GM18526 (cell line): ENCODE results near the gene TNIK.

Experiments
- POLR2A ChIP-seq: IDR thresholded peaks from 3 replicates; pipeline ENCODE4 v1.6.1; 2011; ENCODE audit not compliant: insufficient read length; ENCODE audit errors: extremely low read depth

TNIK gene

DNA sequence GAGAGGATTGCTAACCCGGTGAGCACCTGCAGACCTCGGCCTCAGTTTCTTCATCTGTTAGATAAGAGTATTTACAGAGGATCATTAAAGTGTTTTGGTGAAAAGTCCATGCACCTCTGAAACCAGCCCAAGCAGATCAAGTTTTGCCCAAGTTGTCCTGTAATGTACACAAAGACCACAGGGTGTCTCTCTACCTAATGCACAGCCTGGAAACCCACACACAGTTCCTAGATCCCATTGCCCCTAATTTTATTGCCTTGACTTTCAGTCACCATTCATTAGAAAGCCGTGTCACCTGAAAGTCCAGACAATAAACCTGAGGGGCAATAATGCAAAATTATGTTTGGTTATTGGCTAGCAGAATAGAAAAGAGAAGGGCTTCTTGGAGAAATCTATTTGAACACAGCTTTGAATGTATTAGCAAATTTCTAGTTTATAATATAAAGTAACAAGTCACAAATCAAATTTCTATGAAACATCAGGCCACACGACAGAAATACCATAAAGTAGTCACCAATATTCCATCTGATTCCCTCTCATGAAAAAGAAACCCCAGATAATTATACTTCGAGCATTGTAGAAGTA lies 272.4 kb downstream of the TNIK start:
- TF ChIP-seq POLR2A: no peak

DNA sequence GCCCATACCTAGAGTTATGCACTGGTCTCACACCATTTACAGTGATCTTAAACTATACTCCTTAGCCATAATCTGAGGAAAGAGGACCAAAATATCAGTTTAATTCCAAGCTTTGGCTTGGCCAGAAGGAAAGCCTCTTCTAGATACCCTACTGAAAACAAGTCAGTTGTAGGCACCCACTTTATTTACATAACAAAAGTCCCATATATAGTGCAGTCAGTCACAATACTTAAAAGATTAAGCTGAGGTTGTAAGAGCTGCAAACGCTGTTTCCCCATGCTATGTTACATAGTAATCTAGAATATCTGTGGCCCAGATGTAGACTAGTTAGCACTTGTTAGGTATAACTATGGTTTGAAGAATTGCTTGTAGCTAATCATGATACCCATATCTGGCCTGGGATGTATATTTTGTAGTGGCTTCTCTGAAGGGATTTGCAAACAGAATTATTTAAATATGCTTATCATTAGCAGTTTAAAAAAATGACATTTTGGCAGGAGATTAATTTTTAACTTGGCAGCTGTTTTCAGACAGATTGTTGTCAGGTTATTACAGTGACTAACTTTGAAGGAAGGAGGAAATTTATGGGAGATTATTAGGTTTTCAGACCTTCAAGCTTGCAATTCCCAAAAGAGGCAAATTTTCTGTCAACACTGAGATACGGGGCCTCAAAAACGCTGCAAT lies 273.2 kb downstream of the TNIK start:
- TF ChIP-seq POLR2A: no peak

DNA sequence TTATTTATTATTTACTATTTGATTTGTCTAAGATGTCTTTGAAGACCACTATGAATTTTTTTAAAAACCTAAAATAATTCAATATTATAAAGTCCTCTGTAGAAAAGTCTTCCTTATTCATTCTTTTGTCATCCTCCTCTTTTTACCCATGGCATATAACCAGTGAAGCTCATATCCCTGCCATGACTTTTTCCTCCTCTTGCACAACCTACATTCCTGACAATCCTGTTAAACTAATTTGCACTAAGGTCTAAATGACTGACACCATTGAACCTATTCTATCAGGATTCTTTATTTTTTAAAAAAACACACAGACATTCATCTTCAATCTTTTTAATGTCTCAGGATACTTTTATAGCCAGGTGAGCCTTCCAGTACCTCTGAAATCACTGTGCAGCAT lies 273.8 kb downstream of the TNIK start:
- no peak for TF ChIP-seq POLR2A

GRCh38 chr3:171185959-171186358 lies 274.2 kb downstream of the TNIK start:
- no peak for TF ChIP-seq POLR2A

- no peak for TF ChIP-seq POLR2A
Measured at GRCh38 chr3:171184372-171184771, 275.8 kb downstream of the TNIK start.

DNA sequence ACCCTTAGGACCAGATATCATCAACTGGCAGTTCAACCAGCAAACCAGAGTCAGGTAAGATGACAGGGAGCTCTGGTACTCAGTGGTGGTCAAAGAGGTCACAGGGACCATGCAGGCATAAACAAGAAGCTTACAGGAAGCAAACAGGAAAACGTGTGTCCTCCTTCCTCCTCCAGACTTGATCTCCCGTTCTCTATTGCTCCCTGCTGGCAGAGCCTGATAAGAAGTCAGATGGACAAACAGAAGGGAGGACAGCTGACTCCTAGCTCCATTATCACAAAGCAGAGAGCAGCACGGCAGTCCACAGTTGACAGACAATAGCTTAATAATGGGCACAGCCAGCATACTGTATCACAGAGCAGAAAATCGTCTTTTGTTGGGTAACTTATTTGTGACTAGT lies 277.2 kb downstream of the TNIK start:
- no peak for TF ChIP-seq POLR2A

GRCh38 chr3:171181907-171182690 lies 278.1 kb downstream of the TNIK start:
- TF ChIP-seq POLR2A: no peak

GRCh38 chr3:171178714-171179113 lies 281.5 kb downstream of the TNIK start:
- no peak for TF ChIP-seq POLR2A

GRCh38 chr3:171177553-171177952 lies 282.7 kb downstream of the TNIK start:
- TF ChIP-seq POLR2A: no peak

GRCh38 chr3:171177056-171177455 lies 283.1 kb downstream of the TNIK start:
- no peak for TF ChIP-seq POLR2A

DNA sequence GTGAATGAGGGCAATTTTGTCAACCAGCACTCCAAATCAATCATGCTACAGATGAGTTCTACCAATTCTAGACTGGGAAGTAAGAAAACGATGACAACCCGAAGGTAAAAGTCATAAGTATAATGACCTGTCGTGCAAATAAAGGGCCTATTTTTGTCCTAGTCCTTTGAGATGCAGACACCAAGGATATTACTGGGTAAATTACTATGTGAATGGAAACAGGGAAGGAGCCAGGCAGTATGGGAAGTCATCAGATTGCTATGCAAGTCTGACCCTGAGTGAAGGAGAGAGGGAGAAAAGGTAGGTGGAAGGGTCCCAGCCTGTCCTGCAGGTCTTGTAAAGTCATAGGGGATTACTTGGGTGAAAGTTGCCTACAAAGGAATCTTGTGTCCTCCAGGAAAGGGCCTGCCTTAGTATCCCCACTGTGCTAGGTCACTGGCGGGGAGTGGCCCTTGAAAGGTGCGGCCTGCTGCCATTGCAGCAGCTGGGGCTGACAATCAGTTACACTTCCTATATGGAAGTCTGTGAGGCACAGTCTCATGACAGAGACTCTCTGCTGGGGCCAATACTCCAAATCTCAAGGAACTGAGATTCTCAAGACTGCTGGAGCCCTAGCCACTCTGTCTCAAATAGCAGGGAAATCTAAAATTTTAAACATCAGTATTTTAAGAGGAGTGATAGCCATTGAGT lies 283.8 kb downstream of the TNIK start:
- TF ChIP-seq POLR2A: no peak

DNA sequence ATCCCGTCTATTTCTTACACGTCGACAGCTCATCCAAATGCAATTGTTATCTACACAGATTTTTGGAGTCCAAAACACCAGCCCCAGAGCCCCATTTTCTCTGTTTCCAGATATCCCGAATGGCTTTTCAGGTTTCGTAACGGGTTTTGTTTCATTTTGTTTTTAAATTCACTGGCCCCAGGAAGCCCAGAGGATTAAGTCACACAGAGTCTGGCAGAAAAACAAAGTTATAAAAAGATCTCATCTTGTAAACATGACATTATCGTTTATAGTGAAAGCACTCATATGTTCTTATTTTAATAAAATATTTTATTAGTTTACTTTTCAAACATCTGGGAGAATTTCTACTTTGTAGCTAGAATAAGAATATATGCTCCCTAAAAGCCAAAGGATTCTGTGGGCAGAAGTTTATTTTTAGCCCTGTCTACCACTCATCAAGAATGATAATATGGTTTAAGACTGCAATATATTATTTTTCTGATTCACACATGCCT lies 284.4 kb downstream of the TNIK start:
- no peak for TF ChIP-seq POLR2A

DNA sequence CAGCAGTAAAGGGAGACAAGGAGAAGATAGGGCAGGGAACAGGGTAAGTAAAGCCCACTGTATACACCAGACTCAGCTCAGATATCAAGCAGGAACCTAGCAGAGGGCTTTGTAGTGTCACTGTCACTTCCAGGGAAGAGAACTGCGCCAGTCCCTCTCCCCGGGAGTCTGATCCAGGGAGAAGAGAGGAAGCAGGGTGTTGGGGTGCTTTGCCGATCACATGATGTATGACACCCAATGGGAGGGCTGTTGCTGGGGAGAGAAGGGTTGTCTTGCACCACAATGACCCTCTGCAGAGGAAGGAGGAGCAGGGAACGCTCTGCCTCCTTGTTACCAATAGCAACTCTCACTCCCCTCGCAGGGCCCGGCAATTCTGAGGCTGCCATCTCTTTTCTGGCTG lies 286.5 kb downstream of the TNIK start:
- TF ChIP-seq POLR2A: no peak

GRCh38 chr3:171172070-171172469 lies 288.1 kb downstream of the TNIK start:
- no peak for TF ChIP-seq POLR2A

DNA sequence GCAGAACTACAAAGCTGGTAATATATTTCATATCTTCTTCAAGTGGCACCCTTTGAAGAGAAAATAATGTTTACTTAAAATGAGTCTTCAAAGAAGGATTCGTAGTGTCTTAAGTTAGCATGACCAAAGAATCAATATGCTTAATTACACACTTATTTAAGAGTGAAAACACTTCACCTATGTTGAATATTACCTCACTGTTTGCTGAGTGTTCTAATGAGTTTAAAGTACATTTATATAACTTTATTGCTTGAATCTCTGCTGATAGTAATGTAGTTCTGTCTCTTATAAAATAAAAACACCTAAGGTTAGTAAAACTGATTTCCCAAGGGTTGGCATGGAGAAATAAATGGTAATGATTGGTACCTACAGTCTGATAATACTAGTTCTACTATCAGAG lies 290.3 kb downstream of the TNIK start:
- TF ChIP-seq POLR2A: no peak

DNA sequence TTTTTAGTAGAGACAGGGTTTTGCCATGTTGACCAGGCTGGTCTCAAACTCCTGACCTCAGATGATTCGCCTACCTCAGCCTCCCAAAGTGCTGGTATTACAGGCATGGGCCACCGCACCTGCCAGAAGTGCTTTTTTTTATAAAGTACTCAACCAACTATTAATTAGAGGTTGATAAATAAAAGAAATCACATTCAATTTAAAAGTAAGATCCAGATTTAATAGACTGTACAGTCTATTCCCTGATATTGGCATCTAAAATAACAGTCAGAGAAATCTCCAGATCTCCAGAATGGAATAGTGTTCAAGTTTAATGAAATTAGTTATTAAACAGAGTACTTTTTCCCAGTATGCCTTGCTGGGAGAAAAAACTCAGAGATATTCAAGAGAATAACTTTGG lies 290.8 kb downstream of the TNIK start:
- TF ChIP-seq POLR2A: no peak
